Neural progenitor cell (in vitro differentiated cells): ENCODE measurements around the gene TIMP2. TPM values are rescaled to one million over a fixed set of nuclear protein-coding genes. Genes with fewer than 3 reads are reported as not detected.

Experiments used
- DNase-seq: peaks from one replicate; pipeline ENCODE4 v3.0.0-alpha.2; 2016; ENCODE audit warnings: low spot score
- H2AFZ ChIP-seq: fragments of 200-600 bp; sonication (generic); replicated peaks from 2 replicates; pipeline ENCODE4 v1.6.1; 2016; ENCODE audit warnings: antibody characterized with exemption
- H3F3A ChIP-seq: fragments of 200-600 bp; sonication (generic); 2 replicates; pipeline ENCODE4 v1.6.1; 2016; ENCODE audit warnings: antibody characterized with exemption, low read depth
- H3K27ac ChIP-seq: fragments of 200-600 bp; sonication (generic); 2 replicates; pipeline ENCODE4 v1.5.1; 2016; ENCODE audit warnings: mild to moderate bottlenecking
- H3K27me3 ChIP-seq: fragments of 200-600 bp; sonication (generic); 2 replicates; pipeline ENCODE4 v1.6.1; 2016; ENCODE audit warnings: mild to moderate bottlenecking, moderate library complexity
- H3K36me3 ChIP-seq: fragments of 200-600 bp; sonication (generic); 2 replicates; pipeline ENCODE4 v1.5.1; 2016
- H3K4me1 ChIP-seq: fragments of 200-600 bp; sonication (generic); 2 replicates; pipeline ENCODE4 v1.6.1; 2016; ENCODE audit warnings: mixed run types
- H3K4me2 ChIP-seq: fragments of 200-600 bp; sonication (generic); 2 replicates; pipeline ENCODE4 v1.6.1; 2016
- H3K4me3 ChIP-seq: fragments of 200-600 bp; sonication (generic); 2 replicates; pipeline ENCODE4 v1.5.1; 2016
- H3K79me2 ChIP-seq: fragments of 200-600 bp; sonication (generic); 2 replicates; pipeline ENCODE4 v1.6.1; 2016; ENCODE audit warnings: low read depth
- H3K9ac ChIP-seq: fragments of 200-600 bp; sonication (generic); 2 replicates; pipeline ENCODE4 v1.6.1; 2016
- H3K9me3 ChIP-seq: fragments of 200-600 bp; sonication (generic); 2 replicates; pipeline ENCODE4 v1.5.1; 2016; ENCODE audit warnings: low read depth
- H4K20me1 ChIP-seq: fragments of 200-600 bp; sonication (generic); 2 replicates; pipeline ENCODE4 v1.6.1; 2016; ENCODE audit warnings: low read depth
- H3K27ac Mint-ChIP-seq: 3 replicates; pipeline ENCODE4 v1.8.0; 2021; ENCODE audit warnings: mixed read lengths
- H3K27me3 Mint-ChIP-seq: 2 replicates; pipeline ENCODE4 v1.8.0; 2022; ENCODE audit warnings: low read depth, mild to moderate bottlenecking, inconsistent platforms, moderate library complexity, mixed read lengths; ENCODE audit not compliant: insufficient read depth
- H3K36me3 Mint-ChIP-seq: 3 replicates; pipeline ENCODE4 v1.8.0; 2021; ENCODE audit warnings: mixed read lengths
- H3K4me1 Mint-ChIP-seq: 3 replicates; pipeline ENCODE4 v1.8.0; 2021; ENCODE audit warnings: mixed read lengths
- H3K4me3 Mint-ChIP-seq: 3 replicates; pipeline ENCODE4 v1.8.0; 2021; ENCODE audit warnings: mild to moderate bottlenecking, moderate library complexity, mixed read lengths
- H3K9me3 Mint-ChIP-seq: 3 replicates; pipeline ENCODE4 v1.8.0; 2020; ENCODE audit warnings: mixed read lengths
- CTCF ChIP-seq: fragments of 200-600 bp; sonication (generic); IDR thresholded peaks from 2 replicates; pipeline ENCODE4 v1.5.1; 2017; ENCODE audit warnings: antibody characterized with exemption, mild to moderate bottlenecking
- EZH2 ChIP-seq: fragments of 200-600 bp; sonication (generic); IDR thresholded peaks from 2 replicates; pipeline ENCODE4 v1.6.1; 2017; ENCODE audit warnings: antibody characterized with exemption, mild to moderate bottlenecking, moderate library complexity
- EZH2phosphoT487 ChIP-seq: fragments of 200-600 bp; sonication (generic); IDR thresholded peaks from 2 replicates; pipeline ENCODE4 v1.6.1; 2017; ENCODE audit warnings: antibody characterized with exemption
- total RNA-seq: library from RNA; depleted of rRNA; stranded (reverse); fragments of >200 nt; gene quantifications from 2 replicates; pipeline ENCODE4 v1.2.3, GENCODE V29; 2015; ENCODE audit warnings: low replicate concordance

The TIMP2 gene
- total RNA-seq, 1 donor from 2014 or later: 19.8 TPM

GRCh38 chr17:78815696-78816095 lies 109.5 kb downstream of the TIMP2 start:
- H3K4me3 ChIP-seq: no peak overlapping the region
- H3K9ac ChIP-seq: no peak overlapping the region
- TF ChIP-seq EZH2phosphoT487 (no peak), EZH2 (no peak), CTCF (no peak)
- no peaks in the 10 kb centered on the region for H3K4me1 ChIP-seq
- H4K20me1 ChIP-seq: no peaks in the 10 kb centered on the region
- H3K27ac ChIP-seq: no peak overlapping the region
- DNase-seq: no peak
- no peaks in the 10 kb centered on the region for H3K79me2 ChIP-seq
- Mint-ChIP-seq H3K36me3 (peaks cover 34% of the 10 kb centered on the region), H3K9me3 (no peaks in the 10 kb centered on the region), H3K27me3 (no peaks in the 10 kb centered on the region), H3K4me1 (no peaks in the 10 kb centered on the region), H3K4me3 (no peak overlapping the region), H3K27ac (no peak overlapping the region)
- H3K27me3 ChIP-seq: no peaks in the 10 kb centered on the region
- H3K36me3 ChIP-seq: peaks cover 6% of the 10 kb centered on the region
- H3K4me2 ChIP-seq: no peak overlapping the region
- no peak overlapping the region for H2AFZ ChIP-seq
- H3K9me3 ChIP-seq: no peaks in the 10 kb centered on the region
- H3F3A ChIP-seq: no peaks in the 10 kb centered on the region

- H3K4me2 ChIP-seq: no peak overlapping the region
- Mint-ChIP-seq H3K4me1 (no peaks in the 10 kb centered on the region), H3K27ac (no peak overlapping the region), H3K36me3 (peaks cover 25% of the 10 kb centered on the region), H3K27me3 (peaks cover 2% of the 10 kb centered on the region), H3K4me3 (no peak overlapping the region), H3K9me3 (no peaks in the 10 kb centered on the region)
- no peaks in the 10 kb centered on the region for H3K9me3 ChIP-seq
- H3K27me3 ChIP-seq: no peaks in the 10 kb centered on the region
- no peak overlapping the region for H3K9ac ChIP-seq
- H3K4me1 ChIP-seq: no peaks in the 10 kb centered on the region
- no peak overlapping the region for H3K27ac ChIP-seq
- peaks cover 13% of the 10 kb centered on the region for H3K36me3 ChIP-seq
- no peaks in the 10 kb centered on the region for H4K20me1 ChIP-seq
- TF ChIP-seq EZH2: no peak
- no peak for TF ChIP-seq CTCF
- TF ChIP-seq EZH2phosphoT487: no peak
- H3K79me2 ChIP-seq: no peaks in the 10 kb centered on the region
- H3K4me3 ChIP-seq: no peak overlapping the region
- H2AFZ ChIP-seq: no peak overlapping the region
- no peak for DNase-seq
- no peaks in the 10 kb centered on the region for H3F3A ChIP-seq
These were observed 112.3 kb downstream of the TIMP2 start for GRCh38 chr17:78812855-78813254.

- Mint-ChIP-seq H3K27ac (no peak overlapping the region), H3K27me3 (peaks cover 2% of the 10 kb centered on the region), H3K4me3 (no peak overlapping the region), H3K4me1 (no peaks in the 10 kb centered on the region), H3K36me3 (peaks cover 17% of the 10 kb centered on the region), H3K9me3 (no peaks in the 10 kb centered on the region)
- no peak overlapping the region for H3K9ac ChIP-seq
- H3F3A ChIP-seq: no peaks in the 10 kb centered on the region
- no peak overlapping the region for H3K4me3 ChIP-seq
- H3K4me1 ChIP-seq: no peaks in the 10 kb centered on the region
- H3K27ac ChIP-seq: no peak overlapping the region
- no peak for TF ChIP-seq EZH2phosphoT487
- no peak for TF ChIP-seq EZH2
- no peak for TF ChIP-seq CTCF
- H4K20me1 ChIP-seq: no peaks in the 10 kb centered on the region
- H3K9me3 ChIP-seq: no peaks in the 10 kb centered on the region
- no peaks in the 10 kb centered on the region for H3K27me3 ChIP-seq
- H2AFZ ChIP-seq: no peak overlapping the region
- no peak for DNase-seq
- peaks cover 7% of the 10 kb centered on the region for H3K36me3 ChIP-seq
- H3K79me2 ChIP-seq: no peaks in the 10 kb centered on the region
- H3K4me2 ChIP-seq: no peak overlapping the region
These were observed 117.0 kb downstream of the TIMP2 start for GRCh38 chr17:78808163-78808562.

- Histone ChIP-seq H3K27me3 (no peaks in the 10 kb centered on the region), H3K4me3 (no peak overlapping the region), H3K4me1 (no peaks in the 10 kb centered on the region), H3K79me2 (no peaks in the 10 kb centered on the region), H3K36me3 (peaks cover 7% of the 10 kb centered on the region), H3F3A (no peaks in the 10 kb centered on the region), H3K4me2 (no peak overlapping the region), H3K9me3 (no peaks in the 10 kb centered on the region), H2AFZ (no peak overlapping the region), H3K9ac (no peak overlapping the region), H3K27ac (no peak overlapping the region), H4K20me1 (no peaks in the 10 kb centered on the region)
- Mint-ChIP-seq H3K4me3 (no peak overlapping the region), H3K27me3 (peaks cover 2% of the 10 kb centered on the region), H3K27ac (no peak overlapping the region), H3K4me1 (no peaks in the 10 kb centered on the region), H3K36me3 (peaks cover 21% of the 10 kb centered on the region), H3K9me3 (no peaks in the 10 kb centered on the region)
- TF ChIP-seq CTCF (no peak), EZH2phosphoT487 (no peak), EZH2 (no peak)
- no peak for DNase-seq
These were observed 118.7 kb downstream of the TIMP2 start for GRCh38 chr17:78806451-78806850.
